BE2C (cell line): ENCODE data around the gene GP1BB.

Experiments used
- DNase-seq: peaks from one replicate; pipeline ENCODE4 v3.0.0-alpha.2; 2020
- H3K27me3 ChIP-seq: fragments of 250-450 bp; sonication (Bioruptor Pico); 2 replicates; pipeline ENCODE4 v1.5.1; 2020; ENCODE audit warnings: mild to moderate bottlenecking
- H3K36me3 ChIP-seq: fragments of 250-450 bp; sonication (Bioruptor Pico); 2 replicates; pipeline ENCODE4 v1.5.1; 2020; ENCODE audit warnings: mild to moderate bottlenecking
- H3K4me1 ChIP-seq: fragments of 250-450 bp; sonication (Bioruptor Pico); 2 replicates; pipeline ENCODE4 v1.5.1; 2020
- H3K4me3 ChIP-seq: 2 replicates; pipeline ENCODE4 v1.5.1; 2011; ENCODE audit warnings: low read depth, low read length
- H3K9me3 ChIP-seq: fragments of 250-450 bp; sonication (Bioruptor Pico); 2 replicates; pipeline ENCODE4 v1.5.1; 2020
- CTCF ChIP-seq: IDR thresholded peaks from 2 replicates; pipeline ENCODE4 v1.5.1; 2012; ENCODE audit warnings: mild to moderate bottlenecking, low read depth, low read length

The GP1BB gene

GRCh38 chr22:19719050-19719482 is 4.3 kb upstream of the GP1BB start:
- H3K4me1 ChIP-seq = no peaks in the 10 kb centered on the region; the same call in 1 of the 2 replicates
- no peak for TF ChIP-seq CTCF
- H3K9me3 ChIP-seq = no peaks in the 10 kb centered on the region
- H3K36me3 ChIP-seq = no peaks in the 10 kb centered on the region; the same call in 1 of the 2 replicates
- DNase-seq = no peak
- H3K4me3 ChIP-seq = peak overlapping the region; percentile 54
- H3K27me3 ChIP-seq = no peaks in the 10 kb centered on the region

DNA sequence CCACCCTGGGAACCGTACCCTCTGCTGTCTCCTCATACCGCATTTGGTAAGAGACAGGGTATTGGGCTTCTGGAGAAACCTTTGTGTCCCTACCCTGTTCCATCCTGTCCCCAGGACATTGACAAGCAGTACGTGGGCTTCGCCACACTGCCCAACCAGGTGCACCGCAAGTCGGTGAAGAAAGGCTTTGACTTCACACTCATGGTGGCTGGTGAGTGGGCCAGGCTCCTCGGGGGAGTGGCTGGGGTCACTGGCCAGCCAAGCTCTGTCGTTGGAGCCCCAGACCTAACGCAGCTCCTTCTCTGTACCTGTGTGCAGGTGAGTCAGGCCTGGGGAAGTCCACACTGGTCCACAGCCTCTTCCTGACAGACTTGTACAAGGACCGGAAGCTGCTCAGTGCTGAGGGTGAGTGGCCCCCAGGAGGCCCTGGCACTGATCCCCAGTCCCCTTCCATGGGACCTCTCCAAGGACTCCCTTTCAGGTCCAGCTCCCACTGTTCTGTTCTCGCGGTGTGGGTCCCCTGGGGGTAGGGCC is 3.8 kb upstream of the GP1BB start:
- DNase-seq = no peak
- H3K27me3 ChIP-seq = no peaks in the 10 kb centered on the region

DNA sequence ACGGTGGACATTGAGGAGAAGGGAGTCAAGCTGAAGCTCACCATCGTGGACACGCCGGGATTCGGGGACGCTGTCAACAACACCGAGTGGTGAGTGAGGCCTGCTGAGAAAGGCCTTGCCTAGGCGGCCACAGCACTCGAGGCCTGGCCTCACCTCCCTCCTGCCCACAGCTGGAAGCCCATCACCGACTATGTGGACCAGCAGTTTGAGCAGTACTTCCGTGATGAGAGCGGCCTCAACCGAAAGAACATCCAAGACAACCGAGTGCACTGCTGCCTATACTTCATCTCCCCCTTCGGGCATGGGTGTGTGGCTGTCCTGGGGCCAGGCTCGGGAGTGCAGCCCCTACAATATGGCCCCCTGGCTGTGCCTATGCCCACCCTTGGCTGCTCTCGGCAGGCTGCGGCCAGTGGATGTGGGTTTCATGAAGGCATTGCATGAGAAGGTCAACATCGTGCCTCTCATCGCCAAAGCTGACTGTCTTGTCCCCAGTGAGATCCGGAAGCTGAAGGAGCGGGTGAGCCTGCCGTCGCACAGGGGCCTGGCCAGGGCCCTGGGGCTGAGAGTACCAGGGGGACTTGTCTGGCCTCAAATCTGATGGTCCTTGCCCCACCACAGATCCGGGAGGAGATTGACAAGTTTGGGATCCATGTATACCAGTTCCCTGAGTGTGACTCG is 3.0 kb upstream of the GP1BB start:
- Histone ChIP-seq H3K4me1 (no peaks in the 10 kb centered on the region; the same call in 1 of the 2 replicates), H3K27me3 (no peaks in the 10 kb centered on the region), H3K36me3 (no peaks in the 10 kb centered on the region; the same call in 1 of the 2 replicates), H3K4me3 (no peak overlapping the region), H3K9me3 (no peaks in the 10 kb centered on the region)
- TF ChIP-seq CTCF = no peak
- DNase-seq = no peak

More for the DNA sequence above, 3.8 kb upstream of the GP1BB start:
- TF ChIP-seq CTCF = no peak
- H3K4me3 ChIP-seq = no peak overlapping the region
- H3K36me3 ChIP-seq = no peaks in the 10 kb centered on the region; the same call in 1 of the 2 replicates
- H3K4me1 ChIP-seq = no peaks in the 10 kb centered on the region; the same call in 1 of the 2 replicates
- no peaks in the 10 kb centered on the region for H3K9me3 ChIP-seq

DNA sequence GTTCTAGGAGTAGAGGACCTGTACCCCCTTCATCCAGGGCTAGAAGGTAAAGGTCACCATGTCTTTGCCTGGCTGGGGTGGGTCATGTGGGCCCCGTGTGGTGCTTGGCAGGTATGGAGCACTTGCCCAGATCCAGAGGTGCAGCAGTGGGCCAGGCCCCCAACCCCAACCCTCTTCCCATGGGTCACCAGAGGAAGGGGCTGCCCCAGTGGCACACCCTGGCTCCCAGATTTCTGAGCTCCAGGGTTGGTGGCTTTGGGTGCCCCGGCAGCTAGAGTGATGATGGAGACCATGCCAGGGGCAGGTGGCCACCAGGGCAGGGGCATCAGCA is 2.4 kb upstream of the GP1BB start:
- no peak for TF ChIP-seq CTCF
- Histone ChIP-seq H3K36me3 (no peaks in the 10 kb centered on the region; the same call in 1 of the 2 replicates), H3K27me3 (no peaks in the 10 kb centered on the region), H3K9me3 (no peaks in the 10 kb centered on the region), H3K4me3 (no peak overlapping the region), H3K4me1 (no peaks in the 10 kb centered on the region; the same call in 1 of the 2 replicates)
- no peak for DNase-seq

DNA sequence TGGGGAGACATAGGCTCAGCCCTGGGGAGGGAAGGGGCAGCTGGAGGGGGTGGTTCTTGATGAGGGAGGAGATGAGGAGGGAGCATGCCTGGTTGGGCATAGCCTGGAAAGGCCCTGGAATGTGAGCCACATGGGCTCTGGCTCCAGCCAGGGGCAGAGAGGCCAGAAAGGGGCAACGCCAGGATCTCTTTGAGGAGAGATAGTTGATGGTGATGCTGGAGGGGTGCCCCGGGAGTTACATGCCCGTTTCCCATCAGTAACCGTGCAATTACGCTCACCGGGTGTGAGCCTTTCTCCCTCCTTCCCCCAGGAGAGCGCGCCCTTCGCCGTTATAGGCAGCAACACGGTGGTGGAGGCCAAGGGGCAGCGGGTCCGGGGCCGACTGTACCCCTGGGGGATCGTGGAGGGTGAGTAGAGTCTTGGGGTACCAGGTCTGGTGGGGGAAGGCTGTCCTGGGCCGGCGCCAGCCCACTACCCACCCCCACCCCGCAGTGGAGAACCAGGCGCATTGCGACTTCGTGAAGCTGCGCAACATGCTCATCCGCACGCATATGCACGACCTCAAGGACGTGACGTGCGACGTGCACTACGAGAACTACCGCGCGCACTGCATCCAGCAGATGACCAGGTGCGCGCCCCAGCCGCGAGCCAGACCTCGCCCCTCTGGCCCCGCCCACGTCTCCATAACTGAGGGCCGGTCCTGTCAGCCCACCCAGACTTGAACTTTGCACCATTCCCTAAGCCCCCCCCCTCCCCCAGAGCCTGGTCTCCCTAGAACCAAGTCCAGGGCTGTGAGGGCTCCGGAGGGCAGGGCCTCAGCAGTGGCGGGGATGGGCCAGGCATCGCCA is 1.8 kb upstream of the GP1BB start:
- no peaks in the 10 kb centered on the region; the same call in 1 of the 2 replicates for H3K4me1 ChIP-seq
- TF ChIP-seq CTCF = no peak
- H3K27me3 ChIP-seq = no peaks in the 10 kb centered on the region
- no peaks in the 10 kb centered on the region for H3K9me3 ChIP-seq
- no peak for DNase-seq
- no peak overlapping the region for H3K4me3 ChIP-seq
- no peaks in the 10 kb centered on the region; the same call in 1 of the 2 replicates for H3K36me3 ChIP-seq
